C4-2B (cell line): ENCODE measurements around the gene TUT7.

Source experiments
- H3K27ac ChIP-seq: fragments of 450-650 bp; 2 replicates; pipeline ENCODE4 v1.5.1; 2017
- CTCF ChIP-seq: fragments of 450-650 bp; conservative IDR thresholded peaks from 2 replicates; pipeline ENCODE4 v1.5.1; 2017; ENCODE audit warnings: mild to moderate bottlenecking
- ZFX ChIP-seq: fragments of 450-650 bp; IDR thresholded peaks from 2 replicates; pipeline ENCODE4 v1.6.1; 2017

The TUT7 gene

DNA sequence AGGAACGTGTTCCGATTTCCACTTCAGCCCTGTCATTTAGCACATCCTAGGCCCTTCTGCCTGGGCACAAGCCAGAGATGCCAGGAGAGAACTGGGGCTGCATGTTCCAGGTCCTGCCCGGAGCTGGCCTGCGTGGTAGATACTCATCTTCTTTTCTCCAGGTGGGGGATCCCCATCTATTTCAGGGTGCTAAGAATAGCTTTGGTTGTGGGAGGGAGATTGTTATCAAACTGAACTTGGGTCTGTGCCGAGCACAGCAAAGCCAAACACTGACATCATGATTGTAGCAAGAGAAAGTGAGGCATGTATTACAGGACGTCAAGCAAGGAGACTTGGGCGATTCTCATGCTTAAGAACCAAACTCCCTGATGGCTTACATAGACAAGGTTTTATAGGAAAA, 113.0 kb downstream of the TUT7 start:
- no peak overlapping the region for H3K27ac ChIP-seq
- TF ChIP-seq ZFX: no peak
- no peak for TF ChIP-seq CTCF

DNA sequence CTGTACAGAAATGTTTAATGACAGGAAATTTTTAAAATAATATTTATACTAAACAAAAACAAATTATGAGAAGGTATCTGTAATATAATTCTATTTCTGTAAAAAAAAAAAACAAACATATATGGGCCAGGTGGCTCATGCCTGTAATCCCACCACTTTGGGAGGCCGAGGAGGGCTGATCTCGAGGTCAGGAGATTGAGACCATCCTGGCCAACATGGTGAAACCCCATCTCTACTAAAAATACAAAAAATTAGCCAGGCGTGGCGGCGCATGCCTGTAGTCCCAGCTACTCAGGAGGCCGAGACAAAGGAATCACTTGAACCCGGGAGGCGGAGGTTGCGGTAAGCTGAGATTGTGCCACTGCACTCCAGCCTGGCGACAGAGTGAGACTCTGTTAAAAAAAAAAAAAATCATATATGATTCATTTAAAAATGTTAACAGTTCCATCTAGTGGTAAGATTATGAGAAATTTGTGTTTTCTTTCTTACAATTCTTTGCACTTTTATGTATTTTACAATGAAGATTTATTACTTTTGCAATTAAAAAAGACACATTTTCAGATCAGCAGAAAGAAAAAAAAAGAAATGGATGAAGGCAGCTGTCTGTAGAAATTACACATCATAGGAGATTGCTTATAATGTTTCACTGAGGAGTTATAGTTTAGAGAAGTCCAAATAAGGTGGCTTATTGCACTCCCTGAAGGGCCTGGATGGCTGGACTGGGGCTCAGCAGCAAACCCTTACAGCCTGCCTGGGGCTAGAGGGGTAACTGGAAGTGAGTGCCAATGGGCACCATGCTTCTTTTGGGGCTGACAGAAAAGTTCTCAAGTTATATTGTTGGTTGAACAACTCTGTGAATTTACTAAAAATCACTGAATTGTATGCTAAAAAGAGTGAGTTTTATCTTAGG, 115.1 kb downstream of the TUT7 start:
- no peak overlapping the region for H3K27ac ChIP-seq
- no peak for TF ChIP-seq ZFX
- TF ChIP-seq CTCF: peak; percentile 46
